Dedifferentiated amniotic fluid mesenchymal stem cell (primary cell): Measurements from ENCODE around the gene SERPINB7.
A peak's percentile ranks its signal among the peaks of the same experiment; 100 is the strongest.
"Not testable (repeated sequence)": the region's sequence is repeated elsewhere in the genome, so short reads cannot be mapped to it uniquely, and the experiment has no call there.

Experiments
- DNase-seq: peaks from one replicate; pipeline ENCODE4 v3.0.0-alpha.2; 2016; ENCODE audit errors: extremely low spot score

Gene SERPINB7

DNA sequence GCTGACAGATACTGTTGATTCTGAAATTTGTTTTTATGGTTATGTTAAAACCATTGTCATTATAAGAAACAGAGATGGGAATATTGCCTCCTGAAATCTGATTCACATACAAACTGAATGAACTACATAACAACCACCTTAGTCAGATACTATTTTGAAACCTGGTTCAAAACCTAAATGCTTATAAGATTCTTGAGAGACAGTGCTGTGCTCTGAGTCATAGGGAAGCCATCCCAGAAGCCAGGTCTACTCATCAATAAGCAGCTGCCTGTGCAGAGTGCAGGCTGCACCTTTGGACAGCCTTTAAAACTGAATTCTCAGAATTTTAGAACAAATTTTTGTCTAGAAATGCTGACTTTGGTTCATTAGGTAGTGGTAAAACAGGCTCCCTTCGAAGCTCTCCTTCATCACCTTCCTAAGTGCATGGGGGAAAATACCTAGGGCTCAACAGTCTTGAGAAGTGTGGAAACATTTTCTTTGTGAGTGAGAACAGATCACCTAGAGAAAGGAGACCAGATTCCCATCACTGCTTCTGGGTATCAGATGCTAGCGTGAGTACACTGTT, at the start of gene SERPINB7:
Gene SERPINB7, plus strand, starts transcription at position 253 of the 565 bp plus-strand sequence. CDS start 6,955 bp downstream, outside the sequence.
- DNase-seq = peak; percentile 30

GRCh38 chr18:63725682-63726480, 49.3 kb upstream of the SERPINB7 start:
- no peak for DNase-seq

DNA sequence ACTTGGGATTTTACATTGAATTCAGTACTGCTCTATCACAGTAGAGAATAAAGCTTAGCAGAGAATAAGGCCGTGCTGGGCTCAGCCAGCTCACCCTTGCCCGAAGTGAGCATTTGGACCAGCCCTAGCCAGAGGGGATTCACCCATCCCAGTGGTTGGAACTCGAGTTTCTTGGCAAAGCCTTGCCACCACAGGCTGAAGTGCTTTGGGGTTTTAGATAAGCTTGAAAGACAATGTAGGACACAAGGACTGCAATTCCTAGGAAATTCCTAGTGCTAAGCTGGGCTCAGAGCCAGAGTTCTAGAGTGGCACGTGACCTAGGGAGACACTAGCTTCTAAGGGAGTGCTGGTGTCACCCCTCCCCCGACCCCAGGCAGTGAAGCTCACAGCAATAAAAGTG, 44.4 kb upstream of the SERPINB7 start:
- DNase-seq = no peak

GRCh38 chr18:63731215-63731614, 44.0 kb upstream of the SERPINB7 start:
- DNase-seq = no peak

DNA sequence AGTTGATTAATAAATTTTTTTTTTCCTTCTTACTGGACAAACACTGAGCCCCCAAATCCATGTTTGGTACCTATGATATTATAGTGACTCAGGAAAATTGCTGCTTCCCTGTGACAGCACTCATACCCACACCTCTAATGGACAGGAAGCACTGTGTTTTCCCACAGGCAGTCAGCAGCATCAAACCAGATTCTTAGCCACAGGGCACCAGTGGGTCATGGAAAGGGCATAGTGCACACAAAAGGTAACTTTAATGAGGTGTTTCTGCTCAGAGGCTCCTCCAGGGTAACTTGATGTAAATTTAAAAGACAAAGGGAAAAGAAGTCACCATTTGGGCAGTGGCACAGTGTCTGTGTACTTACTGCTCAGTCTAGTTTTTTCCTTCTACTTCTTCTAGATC, 38.3 kb upstream of the SERPINB7 start:
- no peak for DNase-seq

- peak; percentile 28 for DNase-seq
Measured at GRCh38 chr18:63741769-63742168, 33.4 kb upstream of the SERPINB7 start.

DNA sequence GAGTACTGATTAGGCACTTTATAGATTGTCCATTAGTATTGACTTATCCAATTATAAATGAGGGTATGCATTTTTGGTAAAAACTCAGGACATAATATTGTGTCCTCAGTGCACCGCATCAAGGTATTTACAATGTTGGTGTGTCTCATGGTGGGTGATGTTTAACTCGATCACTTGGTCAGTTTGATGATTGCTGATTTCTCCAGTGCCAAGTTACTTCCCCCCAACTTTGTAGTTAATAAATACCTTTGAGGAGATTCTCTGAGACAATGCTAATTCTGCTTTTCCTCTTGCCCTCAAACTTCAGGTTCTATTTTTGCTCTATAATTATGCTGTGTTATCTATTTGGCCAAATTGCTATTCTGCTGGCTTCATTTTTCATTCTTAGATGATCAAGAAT, 28.2 kb upstream of the SERPINB7 start:
- no peak for DNase-seq

DNA sequence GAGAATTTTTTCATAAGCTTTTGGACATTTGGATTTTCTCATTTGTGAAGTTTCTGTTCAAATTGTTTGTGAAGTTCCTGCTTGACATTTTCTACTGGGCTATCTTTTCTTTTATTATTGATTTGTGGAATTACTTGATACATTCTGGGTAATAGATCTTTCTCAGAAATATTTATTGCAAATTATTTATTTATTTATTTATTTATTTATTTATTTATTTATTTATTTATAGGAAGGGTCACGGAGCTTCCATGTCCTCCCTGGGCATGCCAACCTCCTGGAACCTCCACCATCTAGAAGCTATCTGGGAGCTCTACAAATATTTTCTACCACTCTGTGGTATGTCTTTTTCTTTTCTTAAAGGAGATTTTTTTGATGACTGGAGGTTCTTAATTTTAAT, 25.7 kb upstream of the SERPINB7 start:
- DNase-seq = no peak

DNA sequence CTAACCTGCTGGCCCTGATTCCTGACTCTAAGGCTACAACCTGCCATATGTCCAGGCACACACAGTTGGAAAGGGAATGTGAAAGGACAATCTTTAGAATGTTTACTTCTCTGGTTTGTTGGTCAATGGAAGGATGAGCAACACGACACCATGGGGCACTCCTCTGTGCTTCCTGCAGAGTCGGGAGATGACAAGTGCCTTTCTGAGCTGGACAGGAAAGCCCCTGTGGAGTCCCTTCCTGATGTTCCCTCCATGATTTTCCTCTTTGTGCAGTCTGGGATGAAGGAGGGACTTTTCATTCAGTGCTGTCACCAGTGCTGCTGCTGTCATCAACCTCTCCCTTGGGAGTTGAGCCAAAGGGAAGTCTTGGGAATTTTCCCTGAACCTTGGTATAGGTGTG, 22.6 kb upstream of the SERPINB7 start:
- no peak for DNase-seq

GRCh38 chr18:63753676-63754075, 21.5 kb upstream of the SERPINB7 start:
- DNase-seq = no peak

- no peak for DNase-seq
Measured at GRCh38 chr18:63757541-63757940, 17.7 kb upstream of the SERPINB7 start.

DNA sequence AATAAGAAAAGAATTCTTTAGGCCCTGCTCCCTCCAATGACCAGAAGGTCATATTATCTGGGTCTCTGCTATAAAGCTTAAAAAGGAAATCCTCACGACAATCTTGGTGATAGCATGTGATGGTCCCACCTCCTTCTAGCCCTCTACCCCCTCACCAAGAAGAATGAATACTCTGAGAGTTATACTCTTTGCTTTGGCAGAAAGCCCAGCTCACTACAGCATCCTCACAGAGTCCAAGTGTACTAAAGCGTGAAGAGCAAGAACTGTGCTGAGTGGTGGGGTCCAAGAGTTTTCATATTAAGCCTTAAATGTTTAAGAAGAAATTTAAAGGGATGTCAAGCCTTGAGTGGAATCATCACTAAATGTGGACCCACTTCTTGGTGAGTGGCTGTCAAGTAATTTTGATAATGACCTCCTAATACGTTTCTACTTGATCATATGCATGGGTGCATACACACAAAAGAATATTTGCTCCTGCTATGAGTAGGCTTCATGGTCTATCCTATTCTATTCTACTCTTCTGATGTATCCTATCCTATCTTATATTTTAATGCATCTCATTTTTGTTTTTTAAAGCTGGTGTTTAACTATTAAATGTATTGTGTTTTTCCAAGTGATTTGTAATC, 16.5 kb upstream of the SERPINB7 start:
- DNase-seq = no peak

DNA sequence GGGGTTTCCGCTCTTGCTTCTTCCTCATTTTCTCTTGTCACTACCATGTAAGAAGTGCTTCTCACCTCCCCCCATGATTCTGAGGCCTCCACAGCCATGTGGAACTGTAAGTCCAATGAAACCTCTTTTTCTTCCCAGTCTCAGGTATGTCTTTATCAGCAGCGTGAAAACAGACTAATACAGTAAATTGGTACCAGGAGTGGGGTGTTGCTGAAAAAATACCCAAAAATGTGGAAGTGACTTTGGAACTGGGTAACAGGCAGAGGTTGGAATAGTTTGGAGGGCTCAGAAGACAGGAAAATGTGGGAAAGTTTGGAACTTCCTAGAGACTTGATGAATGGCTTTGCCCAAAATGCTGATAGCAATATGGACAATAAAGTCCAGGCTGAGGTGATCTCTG, 15.4 kb upstream of the SERPINB7 start:
- DNase-seq = not testable (repeated sequence)

GRCh38 chr18:63762518-63762917, 12.7 kb upstream of the SERPINB7 start:
- DNase-seq = peak; percentile 67

DNA sequence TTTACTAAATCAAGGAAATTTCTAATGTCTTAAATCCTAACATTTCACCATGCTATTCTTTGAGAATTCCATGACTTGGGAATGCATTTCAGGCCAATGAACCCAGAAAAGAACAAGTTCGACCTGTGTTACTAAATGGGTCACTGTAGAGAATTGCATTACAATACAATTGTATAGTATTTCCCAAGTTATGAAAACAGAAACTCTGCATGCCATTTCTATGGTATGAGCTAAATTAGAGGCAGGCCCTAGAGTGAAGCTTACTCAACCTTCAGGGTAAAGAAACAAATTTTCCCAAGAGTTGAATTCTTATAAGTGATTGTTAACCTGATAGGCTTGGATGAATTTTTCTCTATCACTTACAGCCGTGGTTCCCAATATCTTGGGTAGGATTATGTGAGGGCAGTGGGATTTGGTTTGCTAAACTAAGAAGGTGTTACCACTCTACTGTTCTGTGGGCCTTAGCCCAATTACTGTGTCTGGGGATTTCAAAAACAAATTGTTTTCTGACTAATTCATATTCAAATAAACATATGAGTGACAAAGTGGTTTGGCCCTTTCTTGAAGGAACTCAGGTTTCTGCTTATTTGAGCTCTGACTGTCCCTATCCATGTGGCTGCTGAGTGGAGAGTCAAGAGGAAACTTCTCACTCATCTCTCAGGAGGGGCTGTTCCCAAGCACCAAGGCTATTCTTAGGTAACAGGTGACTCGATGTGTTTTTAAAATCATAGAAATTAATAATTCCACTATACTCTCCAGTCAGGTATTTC, 11.2 kb upstream of the SERPINB7 start:
- DNase-seq = peak; percentile 77

- no peak for DNase-seq
Measured at GRCh38 chr18:63765837-63766236, 9.4 kb upstream of the SERPINB7 start.

DNA sequence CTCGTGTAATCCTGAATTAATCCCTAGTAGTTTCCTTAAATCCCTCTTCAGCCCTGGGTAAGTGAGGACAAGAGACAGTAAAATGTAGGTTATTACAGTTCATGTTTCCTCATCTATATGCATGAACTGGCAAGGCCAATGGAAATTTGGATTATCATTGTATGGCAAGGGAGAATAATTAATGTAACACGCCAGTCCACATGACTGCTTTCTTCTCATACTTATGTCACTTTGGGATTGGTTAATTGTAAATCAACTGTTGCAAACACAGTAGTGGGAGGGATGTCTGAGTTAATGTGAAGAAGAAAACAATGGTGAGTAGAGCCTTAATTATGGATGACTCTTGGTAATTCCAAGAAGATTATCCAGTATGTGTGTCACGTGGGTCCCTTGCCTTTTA, 1.7 kb upstream of the SERPINB7 start:
- DNase-seq = no peak

- DNase-seq = no peak
Measured at GRCh38 chr18:63774511-63774910, 707 bp upstream of the SERPINB7 start.

GRCh38 chr18:63779386-63779785, 4.2 kb downstream of the SERPINB7 start:
- DNase-seq = no peak

- DNase-seq = no peak
Measured at GRCh38 chr18:63783394-63783793, 8.2 kb downstream of the SERPINB7 start.

GRCh38 chr18:63784787-63785452, 9.7 kb downstream of the SERPINB7 start:
- no peak for DNase-seq

DNA sequence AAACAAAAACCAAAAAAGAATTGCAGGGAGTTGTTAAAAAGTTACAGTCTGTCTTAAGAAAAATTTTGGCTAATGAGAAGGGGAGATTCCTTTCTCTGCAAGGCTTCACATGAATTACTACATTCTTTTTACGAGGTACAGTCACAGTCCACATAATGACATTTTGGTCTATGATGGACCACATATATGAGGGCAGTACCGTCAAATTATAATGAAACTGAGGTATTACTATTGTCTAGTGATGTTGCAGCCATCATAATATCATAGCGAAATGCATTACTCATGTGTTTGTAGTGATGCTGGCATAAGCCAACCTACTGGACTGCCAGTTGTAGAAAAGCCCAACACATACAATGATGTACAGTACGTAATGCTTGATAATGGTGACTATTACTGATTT, 12.5 kb downstream of the SERPINB7 start:
- no peak for DNase-seq
